H1 (cell line): ENCODE measurements around the gene RNASE7. TPM values are rescaled to one million over a fixed set of nuclear protein-coding genes. Genes with fewer than 3 reads are reported as not detected.

Experiments used
- CTCF ChIA-PET: fragments of 300-600 bp; sonication (Branson Sonifier 250); formaldehyde crosslinking; loops from one replicate; lab custom pipeline; 2021; ENCODE audit not compliant: partially characterized antibody; lab: Charles Lee
- POLR2A ChIA-PET: fragments of 300-600 bp; sonication (Branson Sonifier 250); formaldehyde crosslinking; loops from one replicate; lab custom pipeline; 2021; ENCODE audit warnings: inconsistent platforms; ENCODE audit not compliant: partially characterized antibody; lab: Charles Lee
- DNase-seq, 2 experiments: peaks; one replicate each; pipeline versions ENCODE4 v3.0.0 to v3.0.0-alpha.2; 2010 to 2022; ENCODE audit warnings: low spot score in 2 of 2, low read depth in 1 of 2, mixed read lengths in 1 of 2
- FAIRE-seq: peaks from 2 replicates; lab custom pipeline; 2011; peaks lifted over from hg19 to GRCh38; lab: Jason Lieb, UNC
- H2AFZ ChIP-seq: 2 replicates; pipeline ENCODE4 v1.8.1; 2012; ENCODE audit warnings: low read length, inconsistent platforms
- H2AK5ac ChIP-seq: 2 replicates; pipeline ENCODE4 v1.6.1; 2013; ENCODE audit warnings: low read depth, low read length
- H2BK120ac ChIP-seq: replicated peaks from 2 replicates; pipeline ENCODE3; 2013; ENCODE audit warnings: low read depth, low read length, inconsistent platforms
- H2BK12ac ChIP-seq: 2 replicates; pipeline ENCODE4 v1.6.1; 2013; ENCODE audit warnings: low read depth, low read length
- H2BK15ac ChIP-seq: 2 replicates; pipeline ENCODE4 v1.6.1; 2013; ENCODE audit warnings: low read length
- H2BK20ac ChIP-seq: 2 replicates; pipeline ENCODE4 v1.6.1; 2013; ENCODE audit warnings: low read length
- H2BK5ac ChIP-seq: 2 replicates; pipeline ENCODE4 v1.6.1; 2013; ENCODE audit warnings: low read depth, low read length
- H3K14ac ChIP-seq: 2 replicates; pipeline ENCODE4 v1.6.1; 2013; ENCODE audit warnings: inconsistent platforms; ENCODE audit not compliant: insufficient read length
- H3K18ac ChIP-seq: 2 replicates; pipeline ENCODE4 v1.6.1; 2013; ENCODE audit warnings: low read length; ENCODE audit errors: extremely low read depth
- H3K23ac ChIP-seq: 2 replicates; pipeline ENCODE4 v1.6.1; 2013; ENCODE audit warnings: inconsistent platforms; ENCODE audit not compliant: insufficient read length
- H3K23me2 ChIP-seq: 2 replicates; pipeline ENCODE4 v1.6.1; 2013; ENCODE audit warnings: low read depth, low read length
- H3K27ac ChIP-seq: 2 replicates; pipeline ENCODE4 v1.6.1; 2011; ENCODE audit warnings: low read depth, low read length, inconsistent platforms
- H3K27me3 ChIP-seq, 4 experiments: replicated peaks in 1 of 4; 1 replicate in 1 of 4; 2 replicates in 3 of 4; pipeline versions ENCODE4 v1.6.1 to v1.8.1; 2011 to 2013; ENCODE audit warnings: low read length in 3 of 4, mild to moderate bottlenecking in 3 of 4, inconsistent platforms in 2 of 4, mixed read lengths in 2 of 4, moderate library complexity in 1 of 4; ENCODE audit not compliant: control insufficient read depth in 3 of 4, insufficient read depth in 3 of 4; ENCODE audit errors: extremely low read depth in 1 of 4
- H3K36me3 ChIP-seq, 4 experiments: 2 replicates each; pipeline versions ENCODE4 v1.6.1 to v1.8.1; 2011 to 2013; ENCODE audit warnings: mild to moderate bottlenecking in 4 of 4, low read length in 3 of 4, moderate library complexity in 2 of 4, control low read depth in 1 of 4, inconsistent platforms in 1 of 4; ENCODE audit not compliant: insufficient read depth in 4 of 4, control insufficient read depth in 2 of 4
- H3K4ac ChIP-seq: replicated peaks from 2 replicates; pipeline ENCODE3; 2013; ENCODE audit warnings: low read length, low read depth, mixed read lengths, inconsistent platforms; ENCODE audit not compliant: insufficient read length
- H3K4me1 ChIP-seq, 4 experiments: replicated peaks in 1 of 4; 1 replicate in 1 of 4; 2 replicates in 3 of 4; pipeline versions ENCODE4 v1.6.1 to v1.8.1; 2011 to 2013; ENCODE audit warnings: low read length in 3 of 4, inconsistent platforms in 2 of 4, mixed read lengths in 1 of 4; ENCODE audit not compliant: insufficient read depth in 4 of 4, control insufficient read depth in 3 of 4
- H3K4me2 ChIP-seq, 2 experiments: 2 replicates each; pipeline versions ENCODE4 v1.6.1 to v1.8.1; 2011 to 2013; ENCODE audit warnings: low read depth in 2 of 2, low read length in 2 of 2, control low read depth in 1 of 2, inconsistent platforms in 1 of 2, mild to moderate bottlenecking in 1 of 2; ENCODE audit not compliant: insufficient read depth in 1 of 2
- H3K4me3 ChIP-seq, 4 experiments: fragments of 200-600, 300-600 bp in 1 of 4; sonication (generic), shearing (Covaris generic), sonication (Bioruptor Twin) in 1 of 4; 2 replicates each; pipeline versions ENCODE4 v1.5.1 to v1.8.1; 2011 to 2016; ENCODE audit warnings: low read length in 4 of 4, low read depth in 3 of 4, control low read depth in 2 of 4, inconsistent platforms in 2 of 4, mild to moderate bottlenecking in 2 of 4, mixed read lengths in 1 of 4, moderate library complexity in 1 of 4; ENCODE audit not compliant: insufficient read depth in 2 of 4; ENCODE audit errors: extremely low read depth in 1 of 4
- H3K56ac ChIP-seq: replicated peaks from 2 replicates; pipeline ENCODE3; 2013; ENCODE audit warnings: low read depth, mild to moderate bottlenecking, mixed read lengths, low read length, inconsistent platforms; ENCODE audit not compliant: insufficient read length
- H3K79me1 ChIP-seq: 2 replicates; pipeline ENCODE4 v1.6.1; 2013; ENCODE audit warnings: low read depth, low read length, control low read depth
- H3K79me2 ChIP-seq, 2 experiments: 2 replicates each; pipeline versions ENCODE4 v1.6.1 to v1.8.1; 2012 to 2013; ENCODE audit warnings: low read length in 2 of 2, mild to moderate bottlenecking in 2 of 2, inconsistent platforms in 1 of 2; ENCODE audit not compliant: insufficient read depth in 2 of 2, control insufficient read depth in 1 of 2
- H3K9ac ChIP-seq, 4 experiments: replicated peaks in 1 of 4; 1 replicate in 1 of 4; 2 replicates in 3 of 4; pipeline versions ENCODE4 v1.6.1 to v1.8.1; 2011 to 2013; ENCODE audit warnings: low read depth in 3 of 4, low read length in 3 of 4, control low read depth in 2 of 4, mild to moderate bottlenecking in 2 of 4, moderate library complexity in 2 of 4, inconsistent platforms in 1 of 4; ENCODE audit errors: extremely low read depth in 1 of 4
- H3K9me3 ChIP-seq, 2 experiments: 2 replicates each; pipeline versions ENCODE4 v1.6.1 to v1.8.1; 2012 to 2013; ENCODE audit warnings: mild to moderate bottlenecking in 2 of 2, moderate library complexity in 2 of 2, control low read depth in 1 of 2, inconsistent platforms in 1 of 2, low read depth in 1 of 2, low read length in 1 of 2, mixed read lengths in 1 of 2; ENCODE audit not compliant: insufficient read depth in 2 of 2
- H4K20me1 ChIP-seq, 2 experiments: replicated peaks in 1 of 2; 2 replicates each; pipeline versions ENCODE3 to v1.8.1; 2011 to 2013; ENCODE audit warnings: inconsistent platforms in 2 of 2, low read length in 2 of 2, mild to moderate bottlenecking in 1 of 2; ENCODE audit not compliant: insufficient read depth in 2 of 2, control insufficient read depth in 1 of 2
- H4K5ac ChIP-seq: 2 replicates; pipeline ENCODE4 v1.6.1; 2013; ENCODE audit warnings: low read length, low read depth, mixed read lengths, inconsistent platforms; ENCODE audit not compliant: insufficient read length
- H4K8ac ChIP-seq: 2 replicates; pipeline ENCODE4 v1.8.0; 2013; ENCODE audit warnings: mild to moderate bottlenecking, moderate library complexity, low read length, inconsistent platforms; ENCODE audit not compliant: insufficient read depth; ENCODE audit errors: extremely low read depth
- H4K91ac ChIP-seq: replicated peaks from 2 replicates; pipeline ENCODE3; 2013; ENCODE audit warnings: low read length, mixed read lengths, inconsistent platforms; ENCODE audit not compliant: insufficient read length
- CBX5 ChIP-seq: fragments of 300-800, 300-1000 bp; sonication (generic); IDR thresholded peaks from 2 replicates; pipeline ENCODE4 v1.7.1; 2016; ENCODE audit warnings: antibody characterized with exemption, low read length, low read depth
- CHD1 ChIP-seq: IDR thresholded peaks from 2 replicates; pipeline ENCODE4 v1.6.1; 2012; ENCODE audit warnings: low read depth, low read length, improper control_type of control experiment
- FOSL1 ChIP-seq: IDR thresholded peaks from 2 replicates; pipeline ENCODE4 v1.6.1; 2011; ENCODE audit warnings: mild to moderate bottlenecking, low read depth, low read length, moderate library complexity; ENCODE audit not compliant: insufficient read depth
- GTF2F1 ChIP-seq: IDR thresholded peaks from 2 replicates; pipeline ENCODE4 v1.6.1; 2012; ENCODE audit warnings: low read depth, low read length, improper control_type of control experiment, borderline replicate concordance
- HDAC2 ChIP-seq, 2 experiments: fragments of 300-600 bp in 1 of 2; sonication (generic) in 1 of 2; IDR thresholded peaks; 2 replicates each; pipeline ENCODE4 v1.6.1; 2011 to 2012; ENCODE audit warnings: low read depth in 2 of 2, low read length in 2 of 2, mild to moderate bottlenecking in 2 of 2, moderate library complexity in 2 of 2, borderline replicate concordance in 1 of 2, inconsistent platforms in 1 of 2
- RBBP5 ChIP-seq: IDR thresholded peaks from 2 replicates; pipeline ENCODE4 v1.7.1; 2012; ENCODE audit warnings: low read depth, mild to moderate bottlenecking, inconsistent platforms, low read length, moderate library complexity, borderline replicate concordance
- SAP30 ChIP-seq: fragments of 300-600 bp; sonication (generic); IDR thresholded peaks from 2 replicates; pipeline ENCODE4 v1.7.1; 2012; ENCODE audit warnings: low read length, moderate library complexity, mild to moderate bottlenecking, inconsistent platforms; ENCODE audit not compliant: insufficient read depth, insufficient replicate concordance
- SIN3A ChIP-seq, 2 experiments: IDR thresholded peaks in 1 of 2; conservative IDR thresholded peaks in 1 of 2; 2 replicates each; pipeline ENCODE4 v1.6.1; 2011 to 2012; ENCODE audit warnings: low read length in 2 of 2, improper control_type of control experiment in 1 of 2, low read depth in 1 of 2, mild to moderate bottlenecking in 1 of 2
- SP4 ChIP-seq: IDR thresholded peaks from 2 replicates; pipeline ENCODE4 v1.6.1; 2012; ENCODE audit warnings: low read length, inconsistent platforms
- WGBS, 2 experiments: shearing (Covaris generic) in 1 of 2; methylation state at CpG; one replicate each; pipeline versions ENCODE4 v1.1.6 to v1.1.7; 2013 to 2015; ENCODE audit warnings: low lambda C conversion rate in 2 of 2, mixed read lengths in 2 of 2, inconsistent platforms in 1 of 2, low coverage in 1 of 2, missing lambda C conversion rate in 1 of 2; ENCODE audit not compliant: insufficient replicate concordance in 2 of 2, insufficient coverage in 1 of 2, insufficient read length in 1 of 2; ENCODE audit errors: extremely low coverage in 1 of 2, missing lambda C conversion rate in 1 of 2; 5-methylcytosine and 5-hydroxymethylcytosine counted together
- polyA plus RNA-seq, 7 experiments: library from polyadenylated mRNA; depleted of rRNA in 3 of 7; stranded (reverse) in 5 of 7; unstranded in 2 of 7; fragments of >200 nt in 5 of 7; fragments of 200-250 nt in 2 of 7; gene quantifications; 1 replicate in 5 of 7; 2 replicates in 1 of 7; 4 replicates in 1 of 7; pipeline versions ENCODE4 v1.2.1 to v1.2.3, GENCODE V29; 2011 to 2013; ENCODE audit warnings: missing spikeins in 2 of 7, mixed read lengths in 2 of 7
- total RNA-seq: library from RNA; stranded (reverse); fragmentation: NEBNext Ultra II Directional; extraction: Animal tissue kit (Norgen Biotek cat#: 25700); gene quantifications from 2 replicates; pipeline ENCODE4 v1.2.1, GENCODE V29; 2021

Gene RNASE7
- total and polyA plus RNA-seq, 2 of the 8 experiments (the other 6 are each of a cell fraction or from before 2014, with no cell fraction given) = not detected

GRCh38 chr14:21024585-21025370, 17.4 kb upstream of the RNASE7 start, which contains the start of gene NDRG2:
NDRG2 (minus strand) TSS chr14:21025061; CDS start chr14:21023315, 1,746 bp downstream.
- H2AFZ ChIP-seq = no peak within 1 kb of the TSS; the same call in 1 of the 2 replicates
- peak within 1 kb of the TSS; percentile 94 for H4K5ac ChIP-seq
- H3K23ac ChIP-seq = no peak within 1 kb of the TSS
- POLR2A ChIA-PET = interaction anchor here (0.6 to 3.4 kb wide), 9 partner anchors 8 to 78 kb away, joined by 3 to 19 read pairs (median 4); partner anchors contain the start of gene ARHGEF40
- peak within 1 kb of the TSS; percentile 46 for H3K56ac ChIP-seq
- no peaks in the 10 kb centered on the region for H3K9me3 ChIP-seq
- H3K4me2 ChIP-seq = peak within 1 kb of the TSS; percentile 93 to 94
- H3K4me3 ChIP-seq = peak within 1 kb of the TSS; percentile 64 to 92 (median 70)
- CTCF ChIA-PET = interaction anchor here (0.6 to 16.1 kb wide), 7 partner anchors 9 to 575 kb away, joined by 3 to 371 read pairs (median 5); partner anchors contain the start of genes ARHGEF40 and RNASE7
- H4K8ac ChIP-seq = peak within 1 kb of the TSS; percentile 91
- H2BK15ac ChIP-seq = peak within 1 kb of the TSS; percentile 98; the same call in 1 of the 2 replicates
- H3K4me1 ChIP-seq = peaks cover 4 to 22% (median 14%) of the 10 kb centered on the region in 4 experiments; a peak in 6 of 7 replicates
- WGBS, 2 experiments = 1% methylated on average over 33 of the region's 72 CpGs; no CpG with 5 or more reads in 1 of the 2 experiments
- H2AK5ac ChIP-seq = no peak within 1 kb of the TSS
- H2BK120ac ChIP-seq = no peak within 1 kb of the TSS
- peak within 1 kb of the TSS; percentile 93 for H2BK5ac ChIP-seq
- FAIRE-seq (no peak), DNase-seq (peak in 1 of 2 experiments; percentile 91)
- peaks cover 17% of the 10 kb centered on the region for H3K23me2 ChIP-seq
- H4K91ac ChIP-seq = peak within 1 kb of the TSS; percentile 75
- H2BK20ac ChIP-seq = peak within 1 kb of the TSS; percentile 61; the same call in 1 of the 2 replicates
- H3K14ac ChIP-seq = no peak within 1 kb of the TSS
- H3K79me1 ChIP-seq = no peaks in the 10 kb centered on the region
- no peaks in the 10 kb centered on the region for H3K79me2 ChIP-seq
- peaks cover 0 to 5% (median 0%) of the 10 kb centered on the region in 4 experiments; a peak in 1 of 8 replicates for H3K36me3 ChIP-seq
- H3K18ac ChIP-seq = peak within 1 kb of the TSS; percentile 95
- H2BK12ac ChIP-seq = peak within 1 kb of the TSS; percentile 98
- peak within 1 kb of the TSS in 3 of 4 experiments; percentile 38 to 71 (median 50); a peak in 4 of 7 replicates for H3K9ac ChIP-seq
- H3K27me3 ChIP-seq = peaks cover 2 to 25% (median 22%) of the 10 kb centered on the region in 4 experiments; a peak in 6 of 7 replicates
- H3K27ac ChIP-seq = peak within 1 kb of the TSS; percentile 71; the same call in 1 of the 2 replicates
- H4K20me1 ChIP-seq = no peaks in the 10 kb centered on the region
- no peak within 1 kb of the TSS for H3K4ac ChIP-seq
- peak in 1 of 2 experiments; percentile 32; a peak in 1 of 4 replicates for TF ChIP-seq SIN3A (conservative IDR thresholded peaks at IDR 0.05 in 1 of 2, IDR thresholded peaks at IDR 0.05 in 1 of 2; ENCODE audit: low read depth in 1 of 2, low read length in 2 of 2)
- 0 out of 2 replicates have a peak, but pooled peaks have one; percentile 6 for TF ChIP-seq RBBP5
- TF ChIP-seq CBX5 = no peak
- peak; percentile 15 for TF ChIP-seq SAP30
- TF ChIP-seq SP4 = no peak
- TF ChIP-seq GTF2F1 = no peak
- TF ChIP-seq HDAC2 (IDR thresholded peaks at IDR 0.05; ENCODE audit: borderline replicate concordance in 1 of 2, low read depth in 2 of 2, low read length in 2 of 2) = 0 out of 4 replicates have a peak, but pooled peaks of 1 of the 2 experiments have one; percentile 3
- peak; percentile 16; the same call in 1 of the 2 replicates for TF ChIP-seq FOSL1
- TF ChIP-seq CHD1 = no peak
